HEK293 (cell line): ENCODE data around the gene RGS12.

Experiments
- GLIS1 ChIP-seq: fragments of 450-650 bp; formaldehyde crosslinking; IDR thresholded peaks from 2 replicates; pipeline ENCODE4 v1.5.1; 2016; ENCODE audit warnings: missing biosample characterization, missing genetic modification characterization
- OSR2 ChIP-seq: fragments of 450-650 bp; formaldehyde crosslinking; IDR thresholded peaks from 2 replicates; pipeline ENCODE4 v1.5.1; 2016; ENCODE audit warnings: missing biosample characterization, missing genetic modification characterization
- ZNF37A ChIP-seq: fragments of 450-650 bp; IDR thresholded peaks from 2 replicates; pipeline ENCODE4 v1.5.1; 2018; ENCODE audit warnings: missing biosample characterization, missing genetic modification characterization
- TF ChIP-seq, protein P1 (sequence below): fragments of 450-650 bp; formaldehyde crosslinking; IDR thresholded peaks from 2 replicates; pipeline ENCODE4 v1.5.1; 2016; ENCODE audit warnings: missing biosample characterization, missing genetic modification characterization, low read depth

DNA sequence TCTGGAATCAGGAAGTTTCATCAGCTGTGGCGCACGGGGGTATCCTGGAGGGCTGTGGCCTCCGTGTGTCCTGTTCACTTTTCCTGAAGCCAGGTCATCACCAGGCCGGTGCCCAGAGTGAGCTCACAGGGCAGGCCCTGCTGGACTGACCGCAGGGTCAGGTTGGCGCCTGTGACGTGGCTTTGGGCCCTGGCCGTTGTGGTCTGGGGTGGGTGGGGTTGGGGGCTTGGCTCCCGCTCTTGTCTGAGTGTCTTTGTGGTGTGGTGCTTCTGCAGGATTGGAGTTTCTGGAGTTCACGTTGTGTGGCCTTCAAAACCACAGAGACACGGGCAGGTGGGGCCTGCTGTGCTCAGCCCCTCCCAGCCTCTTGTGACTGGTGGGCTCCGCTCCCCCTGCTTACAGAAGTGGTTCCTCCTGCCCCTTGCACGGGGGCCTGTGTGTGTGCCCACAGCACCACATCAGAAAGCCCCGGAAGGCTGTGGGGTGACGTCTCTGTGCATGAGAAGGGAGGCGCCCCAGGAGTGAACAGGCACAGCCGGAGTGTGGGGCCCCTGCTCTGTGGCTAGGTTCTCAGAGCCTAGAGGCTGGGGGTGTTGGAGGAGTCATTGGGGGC is 9.5 kb downstream of the RGS12 start:
- TF ChIP-seq, protein P1, sequence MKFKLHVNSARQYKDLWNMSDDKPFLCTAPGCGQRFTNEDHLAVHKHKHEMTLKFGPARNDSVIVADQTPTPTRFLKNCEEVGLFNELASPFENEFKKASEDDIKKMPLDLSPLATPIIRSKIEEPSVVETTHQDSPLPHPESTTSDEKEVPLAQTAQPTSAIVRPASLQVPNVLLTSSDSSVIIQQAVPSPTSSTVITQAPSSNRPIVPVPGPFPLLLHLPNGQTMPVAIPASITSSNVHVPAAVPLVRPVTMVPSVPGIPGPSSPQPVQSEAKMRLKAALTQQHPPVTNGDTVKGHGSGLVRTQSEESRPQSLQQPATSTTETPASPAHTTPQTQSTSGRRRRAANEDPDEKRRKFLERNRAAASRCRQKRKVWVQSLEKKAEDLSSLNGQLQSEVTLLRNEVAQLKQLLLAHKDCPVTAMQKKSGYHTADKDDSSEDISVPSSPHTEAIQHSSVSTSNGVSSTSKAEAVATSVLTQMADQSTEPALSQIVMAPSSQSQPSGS (tag by site-specific recombination) = no peak
- no peak for TF ChIP-seq GLIS1
- no peak for TF ChIP-seq OSR2
- no peak for TF ChIP-seq ZNF37A (tag by site-specific recombination)
